OCI-LY7 (cell line): ENCODE measurements around the gene ABCC4. TPM values are rescaled to one million over a fixed set of nuclear protein-coding genes. Genes with fewer than 3 reads are reported as not detected.

ENCODE experiments used
- BruUV-seq: library from RNA; stranded (reverse); fragments of 400-500 nt; replicated peaks from 2 replicates; lab custom pipeline; 2021; lab: Mats Ljungman, UMichigan
- CTCF ChIA-PET: fragments of 300-600 bp; sonication (Branson Sonifier 250); formaldehyde crosslinking; loops from one replicate; lab custom pipeline; 2022; ENCODE audit warnings: antibody characterized with exemption; ENCODE audit not compliant: unreplicated experiment; lab: Charles Lee
- POLR2A ChIA-PET: fragments of 300-600 bp; sonication (Branson Sonifier 250); formaldehyde crosslinking; loops from one replicate; lab custom pipeline; 2022; ENCODE audit warnings: antibody characterized with exemption; lab: Charles Lee
- DNase-seq: peaks from one replicate; pipeline ENCODE4 v3.0.0-alpha.2; 2015; ENCODE audit warnings: low spot score
- H2AFZ ChIP-seq: fragments of 200-600 bp; sonication (generic), shearing (Covaris generic); 2 replicates; pipeline ENCODE4 v1.6.1; 2014; ENCODE audit warnings: mild to moderate bottlenecking, antibody characterized with exemption, low read length, moderate library complexity
- H3K27ac ChIP-seq: fragments of 200-600 bp; sonication (generic); 2 replicates; pipeline ENCODE4 v1.5.1; 2014; ENCODE audit warnings: mixed run types, low read depth, mild to moderate bottlenecking, moderate library complexity, low read length, inconsistent platforms; ENCODE audit not compliant: poor library complexity, severe bottlenecking
- H3K36me3 ChIP-seq: fragments of 200-600 bp; sonication (generic); 2 replicates; pipeline ENCODE4 v1.6.1; 2014; ENCODE audit warnings: mild to moderate bottlenecking, antibody characterized with exemption, low read length, moderate library complexity, mixed read lengths; ENCODE audit not compliant: insufficient read depth
- H3K4me1 ChIP-seq: fragments of 200-600 bp; sonication (generic); 2 replicates; pipeline ENCODE4 v1.5.1; 2014; ENCODE audit warnings: mild to moderate bottlenecking, low read length; ENCODE audit not compliant: insufficient read depth, poor library complexity, severe bottlenecking
- H3K4me2 ChIP-seq: fragments of 200-600 bp; sonication (generic); 2 replicates; pipeline ENCODE4 v1.6.1; 2014; ENCODE audit warnings: mild to moderate bottlenecking, low read length
- H3K4me3 ChIP-seq: fragments of 200-600 bp; sonication (generic); 2 replicates; pipeline ENCODE4 v1.5.1; 2014; ENCODE audit warnings: mild to moderate bottlenecking, low read depth, low read length; ENCODE audit not compliant: poor library complexity, severe bottlenecking
- H3K79me2 ChIP-seq: fragments of 200-600 bp; sonication (generic); 2 replicates; pipeline ENCODE4 v1.6.1; 2016; ENCODE audit warnings: low read depth, mild to moderate bottlenecking, low read length, moderate library complexity, mixed read lengths; ENCODE audit not compliant: insufficient read depth
- H3K9me2 ChIP-seq: fragments of 200-600 bp; sonication (generic); 2 replicates; pipeline ENCODE4 v1.6.1; 2016; ENCODE audit warnings: mild to moderate bottlenecking, low read length, mixed read lengths; ENCODE audit not compliant: insufficient read depth
- H3K9me3 ChIP-seq: fragments of 200-600 bp; sonication (generic); 2 replicates; pipeline ENCODE4 v1.6.1; 2014; ENCODE audit warnings: mild to moderate bottlenecking, mixed run types, low read length, mixed read lengths
- H4K20me1 ChIP-seq: fragments of 200-600 bp; sonication (generic); 2 replicates; pipeline ENCODE4 v1.6.1; 2014; ENCODE audit warnings: mild to moderate bottlenecking, antibody characterized with exemption, low read length, moderate library complexity, mixed read lengths; ENCODE audit not compliant: insufficient read depth
- EZH2phosphoT487 ChIP-seq: fragments of 200-600 bp; sonication (generic); IDR thresholded peaks from 2 replicates; pipeline ENCODE4 v1.6.1; 2018; ENCODE audit warnings: low read depth, borderline replicate concordance, mild to moderate bottlenecking, mixed run types, antibody characterized with exemption, low read length, moderate library complexity, mixed read lengths
- intact Hi-C: fragments of 100-400 bp; cut with micrococcal nuclease; formaldehyde crosslinking; loops from one replicate; pipeline ENCODE4 v1.10.0; 2022; ENCODE audit not compliant: unreplicated experiment
- total RNA-seq, 2 experiments: library from RNA; depleted of rRNA in 1 of 2; stranded (reverse); fragments of >200 nt in 1 of 2; shearing (Covaris generic) in 1 of 2; gene quantifications; 2 replicates each; pipeline ENCODE4 v1.2.3, GENCODE V29; 2014 to 2022
- TF ChIP-seq, protein P1 (sequence below): fragments of 200-600 bp; sonication (generic); conservative IDR thresholded peaks from 2 replicates; pipeline ENCODE4 v1.5.1; 2014; ENCODE audit warnings: mild to moderate bottlenecking, antibody characterized with exemption, low read length, moderate library complexity, mixed read lengths

ABCC4 gene
- total RNA-seq, 2 experiments from 2014 or later = 7.3 to 7.8 TPM

DNA sequence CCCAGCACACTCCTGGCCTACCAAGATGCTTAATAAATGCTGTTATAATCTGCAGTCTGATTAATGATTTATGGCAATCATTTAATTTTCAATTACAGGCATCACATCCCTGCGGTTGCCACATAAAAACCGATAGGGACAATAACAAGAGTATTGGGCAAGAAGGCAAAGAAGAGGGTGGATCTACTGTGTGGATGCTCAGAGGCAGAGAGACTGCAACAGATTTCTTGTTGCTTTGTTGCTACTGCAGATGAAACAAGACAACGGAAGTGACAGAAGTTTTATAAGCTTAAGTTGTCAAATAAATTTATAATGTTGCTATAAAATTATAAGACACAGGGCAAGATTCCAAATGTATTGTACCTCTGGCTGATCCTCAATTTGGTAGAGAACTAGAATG, 154.8 kb downstream of the ABCC4 start:
- CTCF ChIA-PET = no interaction called here

DNA sequence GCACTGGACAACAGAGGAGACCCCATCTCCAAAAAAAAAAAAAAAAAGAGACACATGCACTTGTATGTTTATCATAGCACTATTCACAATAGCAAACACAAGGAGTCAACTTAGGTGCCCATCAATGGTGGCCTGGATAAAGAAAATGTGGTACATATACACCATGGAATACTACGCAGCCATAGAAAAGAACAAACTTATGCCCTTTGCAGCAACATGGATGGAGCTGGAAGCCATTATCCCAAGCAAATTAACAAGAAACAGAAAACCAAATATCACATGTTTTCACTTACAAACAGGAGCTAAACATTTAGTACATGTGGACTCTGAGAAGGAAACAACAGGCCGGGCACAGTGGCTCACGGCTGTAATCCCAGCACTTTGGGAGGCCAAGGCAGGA, 155.7 kb downstream of the ABCC4 start:
- intact Hi-C loops = no loop called here
- POLR2A ChIA-PET = interaction anchor here (0.7 kb wide), 1 partner anchor 254 kb away, joined by 3 read pairs; no protein-coding TSS in a partner anchor
- Histone ChIP-seq H3K27ac (no peak overlapping the region), H3K79me2 (no peaks in the 10 kb centered on the region), H3K9me2 (no peaks in the 10 kb centered on the region), H3K4me2 (no peak overlapping the region), H4K20me1 (no peaks in the 10 kb centered on the region), H2AFZ (no peak overlapping the region), H3K36me3 (no peaks in the 10 kb centered on the region), H3K4me3 (no peak overlapping the region), H3K4me1 (no peaks in the 10 kb centered on the region), H3K9me3 (no peaks in the 10 kb centered on the region)
- DNase-seq = no peak
- BruUV-seq = no TSS peak
- TF ChIP-seq, protein P1, sequence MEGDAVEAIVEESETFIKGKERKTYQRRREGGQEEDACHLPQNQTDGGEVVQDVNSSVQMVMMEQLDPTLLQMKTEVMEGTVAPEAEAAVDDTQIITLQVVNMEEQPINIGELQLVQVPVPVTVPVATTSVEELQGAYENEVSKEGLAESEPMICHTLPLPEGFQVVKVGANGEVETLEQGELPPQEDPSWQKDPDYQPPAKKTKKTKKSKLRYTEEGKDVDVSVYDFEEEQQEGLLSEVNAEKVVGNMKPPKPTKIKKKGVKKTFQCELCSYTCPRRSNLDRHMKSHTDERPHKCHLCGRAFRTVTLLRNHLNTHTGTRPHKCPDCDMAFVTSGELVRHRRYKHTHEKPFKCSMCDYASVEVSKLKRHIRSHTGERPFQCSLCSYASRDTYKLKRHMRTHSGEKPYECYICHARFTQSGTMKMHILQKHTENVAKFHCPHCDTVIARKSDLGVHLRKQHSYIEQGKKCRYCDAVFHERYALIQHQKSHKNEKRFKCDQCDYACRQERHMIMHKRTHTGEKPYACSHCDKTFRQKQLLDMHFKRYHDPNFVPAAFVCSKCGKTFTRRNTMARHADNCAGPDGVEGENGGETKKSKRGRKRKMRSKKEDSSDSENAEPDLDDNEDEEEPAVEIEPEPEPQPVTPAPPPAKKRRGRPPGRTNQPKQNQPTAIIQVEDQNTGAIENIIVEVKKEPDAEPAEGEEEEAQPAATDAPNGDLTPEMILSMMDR = no peak
- no peak for TF ChIP-seq EZH2phosphoT487
- CTCF ChIA-PET = no interaction called here

More for the DNA sequence above, 154.8 kb downstream of the ABCC4 start:
- intact Hi-C loops = no loop called here
- Histone ChIP-seq H2AFZ (no peak overlapping the region), H3K36me3 (no peaks in the 10 kb centered on the region), H3K9me3 (no peaks in the 10 kb centered on the region), H3K4me3 (no peak overlapping the region), H4K20me1 (no peaks in the 10 kb centered on the region), H3K9me2 (no peaks in the 10 kb centered on the region), H3K27ac (no peak overlapping the region), H3K4me2 (no peak overlapping the region), H3K79me2 (no peaks in the 10 kb centered on the region), H3K4me1 (no peaks in the 10 kb centered on the region)
- TF ChIP-seq, protein P1 = no peak
- TF ChIP-seq EZH2phosphoT487 = no peak
- no TSS peak for BruUV-seq
- no peak for DNase-seq
- POLR2A ChIA-PET = interaction anchor here (0.5 to 0.6 kb wide), 2 partner anchors 12 to 14 kb away, joined by 3 to 4 read pairs; no protein-coding TSS in a partner anchor

DNA sequence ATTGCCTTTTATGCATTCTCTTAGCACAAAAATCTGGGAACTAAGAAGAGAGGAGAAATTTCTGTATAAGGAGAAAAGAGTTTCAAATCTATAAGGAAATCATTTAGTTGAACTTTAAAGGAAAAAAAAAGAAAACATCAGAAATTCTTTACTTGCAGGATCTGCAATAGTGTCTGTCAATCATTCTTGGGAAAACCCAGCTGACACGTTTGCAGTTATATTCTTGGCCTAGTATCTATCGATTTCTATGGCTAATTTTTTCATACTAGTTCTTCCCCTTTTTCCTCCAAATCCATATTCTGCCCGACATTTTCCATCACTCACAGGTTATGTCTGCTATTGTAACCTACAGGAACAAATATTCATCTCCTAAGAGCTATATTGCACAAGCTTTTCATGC, 160.7 kb downstream of the ABCC4 start:
- no peaks in the 10 kb centered on the region for H3K4me1 ChIP-seq
- BruUV-seq = no TSS peak

More for the DNA sequence above, 160.7 kb downstream of the ABCC4 start:
- Histone ChIP-seq H3K9me3 (no peaks in the 10 kb centered on the region), H3K79me2 (no peaks in the 10 kb centered on the region), H3K9me2 (no peaks in the 10 kb centered on the region), H3K4me2 (no peak overlapping the region), H3K4me3 (no peak overlapping the region), H3K36me3 (no peaks in the 10 kb centered on the region), H2AFZ (no peak overlapping the region), H4K20me1 (no peaks in the 10 kb centered on the region), H3K27ac (no peak overlapping the region)
- ChIA-PET POLR2A (no interaction called here), CTCF (no interaction called here)
- no peak for DNase-seq
- TF ChIP-seq, protein P1 = no peak
- no peak for TF ChIP-seq EZH2phosphoT487
- intact Hi-C loops = no loop called here
